ENCODE results near the gene NCOA1. TPM values are rescaled to one million over a fixed set of nuclear protein-coding genes. Genes with fewer than 3 reads are reported as not detected.

NCOA1 gene
- total and polyA plus RNA-seq, 2 donors (not counting 3 experiments of a cell fraction or from before 2014, with no cell fraction given) = 11.4 to 14.1 TPM

GRCh38 chr2:24814516-24814915, 323.5 kb downstream of the NCOA1 start:
- peaks cover 19% of the 10 kb centered on the region for H3K4me1 ChIP-seq (ENCODE audit: control insufficient read depth, extremely low read depth, insufficient read depth, low read length)
- no TSS peak for BruUV-seq (replicated peaks)
- H3K27me3 ChIP-seq (ENCODE audit: control insufficient read depth in 2 of 2, insufficient read depth in 2 of 2, low read length in 2 of 2) = no peaks in the 10 kb centered on the region
- no peaks in the 10 kb centered on the region for H4K20me1 ChIP-seq (replicated peaks; ENCODE audit: control insufficient read depth, extremely low read depth, insufficient read depth, low read length)
- H3K9me1 ChIP-seq (replicated peaks; ENCODE audit: control insufficient read depth, extremely low read depth, insufficient read depth, low read length) = no peaks in the 10 kb centered on the region
- ChIA-PET POLR2A (interaction anchor here (0.6 kb wide), 2 partner anchors 454 to 1000 kb away, joined by 3 to 7 read pairs; no protein-coding TSS in a partner anchor), CTCF (interaction anchor here (3.6 to 4.7 kb wide), 2 partner anchors 12 to 22 kb away, joined by 17 to 22 read pairs; partner anchors contain the start of genes CENPO and PTRHD1)
- TF ChIP-seq POLR2A (IDR thresholded peaks at IDR 0.05; ENCODE audit: low read depth, low read length) (no peak), EZH2 (IDR thresholded peaks at IDR 0.05; ENCODE audit: borderline replicate concordance, low read depth, low read length, severe bottlenecking) (no peak), POLR2AphosphoS5 (IDR thresholded peaks at IDR 0.05; ENCODE audit: insufficient read depth, low read depth, low read length) (no peak), JUN (IDR thresholded peaks at IDR 0.05; ENCODE audit: borderline replicate concordance, insufficient read depth, insufficient read length, low read depth) (no peak), CTCF (IDR thresholded peaks at IDR 0.05; ENCODE audit: extremely low read depth in 1 of 2, insufficient read depth in 1 of 2, low read depth in 1 of 2, low read length in 2 of 2) (no peak), MYC (IDR thresholded peaks at IDR 0.05; ENCODE audit: low read depth, low read length) (no peak), GATA2 (IDR thresholded peaks at IDR 0.05; ENCODE audit: insufficient read depth, insufficient read length, low read depth, low read length) (no peak), MAX (IDR thresholded peaks at IDR 0.05; ENCODE audit: insufficient read depth, insufficient read length) (no peak), FOS (IDR thresholded peaks at IDR 0.05; ENCODE audit: borderline replicate concordance, insufficient read depth, low read length) (no peak)
- H3K4me3 ChIP-seq (replicated peaks in 1 of 3; ENCODE audit: insufficient read depth in 1 of 3, low read depth in 1 of 3, low read length in 3 of 3) = no peak overlapping the region
- H3K36me3 ChIP-seq (ENCODE audit: control insufficient read depth in 2 of 2, extremely low read depth in 1 of 2, insufficient read depth in 2 of 2, low read length in 2 of 2) = peaks cover 2 to 11% of the 10 kb centered on the region in 2 experiments
- H3K9me3 ChIP-seq (replicated peaks; ENCODE audit: control insufficient read depth, insufficient read depth, low read length) = no peaks in the 10 kb centered on the region
- no peak overlapping the region for H3K9ac ChIP-seq (replicated peaks; ENCODE audit: extremely low read depth, insufficient read depth, low read length)
- H3K27ac ChIP-seq (ENCODE audit: insufficient read depth, low read depth, low read length) = no peak overlapping the region
- H3K4me2 ChIP-seq (ENCODE audit: insufficient read depth, low read length) = no peak overlapping the region
- intact Hi-C loops (cut with micrococcal nuclease) = no loop called here
- H3K79me2 ChIP-seq (ENCODE audit: control insufficient read depth, insufficient read depth, low read length) = peaks cover 46% of the 10 kb centered on the region
- DNase-seq (ENCODE audit: low read depth, low spot score) (no peak), FAIRE-seq (no peak)
- dilution Hi-C loops (cut with MboI; ENCODE audit: extremely low pct_ligation_motif_present, low sequenced_read_pairs) = no loop called here
- H2AFZ ChIP-seq (ENCODE audit: low read depth, low read length) = no peak overlapping the region

Data from endothelial cell of umbilical vein (primary cell).